HCT116 (cell line): ENCODE data around the gene GFOD1. TPM values are rescaled to one million over a fixed set of nuclear protein-coding genes. Genes with fewer than 3 reads are reported as not detected.

ENCODE experiments used
- ATAC-seq: fragments of 200-7000 bp; cut with Tn5 transposase; 2 replicates; pipeline ENCODE4 v1.9.1; 2020; ENCODE audit warnings: mild to moderate bottlenecking, moderate library complexity
- BruUV-seq: library from RNA; stranded (reverse); fragments of 400-500 nt; replicated peaks from 2 replicates; lab custom pipeline; 2021; lab: Mats Ljungman, UMichigan
- CTCF ChIA-PET: fragments of 300-600 bp; sonication (Branson Sonifier 250); formaldehyde crosslinking; loops from one replicate; lab custom pipeline; 2021; ENCODE audit warnings: antibody characterized with exemption; lab: Charles Lee
- POLR2A ChIA-PET: fragments of 300-600, 350-600 bp; sonication (Branson Sonifier 250); formaldehyde crosslinking; loops from one replicate; lab custom pipeline; 2021; ENCODE audit warnings: antibody characterized with exemption; lab: Charles Lee
- RAD21 ChIA-PET, 2 experiments: fragments of 300-600 bp; sonication (Branson Sonifier 250); formaldehyde crosslinking; loops; one replicate each; lab custom pipeline; 2023; ENCODE audit warnings: low total read pairs in 2 of 2; ENCODE audit not compliant: uncharacterized antibody in 2 of 2, unreplicated experiment in 2 of 2, low non-redundant PET in 1 of 2; lab: Charles Lee
- DNase-seq: peaks from one replicate; pipeline ENCODE4 v3.0.0-alpha.2; 2010; ENCODE audit warnings: low read depth, low spot score
- H2AFZ ChIP-seq: fragments of 200-600 bp; shearing (Covaris generic), sonication (generic); 2 replicates; pipeline ENCODE4 v1.6.1; 2017; ENCODE audit warnings: low read depth, mixed run types, mixed read lengths, antibody characterized with exemption, low read length; ENCODE audit not compliant: poor library complexity, severe bottlenecking
- H3K27ac ChIP-seq: 2 replicates; pipeline ENCODE4 v1.5.1; 2012; ENCODE audit warnings: low read depth, low read length
- H3K27me3 ChIP-seq: fragments of 200-600 bp; sonication (generic); 2 replicates; pipeline ENCODE4 v1.6.1; 2016; ENCODE audit warnings: mixed run types, low read length, mixed read lengths; ENCODE audit not compliant: insufficient read depth
- H3K36me3 ChIP-seq, 2 experiments: fragments of 200-500 bp in 1 of 2; fragments of 200-600 bp in 1 of 2; sonication (Bioruptor generic) in 1 of 2; sonication (generic) in 1 of 2; 2 replicates each; pipeline versions ENCODE4 v1.5.1 to v1.6.1; 2014 to 2016; ENCODE audit warnings: low read length in 2 of 2, inconsistent platforms in 1 of 2, mixed read lengths in 1 of 2, mixed run types in 1 of 2; ENCODE audit not compliant: insufficient read depth in 2 of 2, control insufficient read depth in 1 of 2
- H3K4me1 ChIP-seq, 2 experiments: fragments of 200-600 bp in 1 of 2; sonication (generic) in 1 of 2; 2 replicates each; pipeline versions ENCODE4 v1.5.1 to v1.6.1; 2012 to 2017; ENCODE audit warnings: low read length in 2 of 2, inconsistent platforms in 1 of 2, mild to moderate bottlenecking in 1 of 2, mixed read lengths in 1 of 2, mixed run types in 1 of 2, moderate library complexity in 1 of 2; ENCODE audit not compliant: insufficient read depth in 2 of 2, control insufficient read depth in 1 of 2
- H3K4me2 ChIP-seq: fragments of 200-600 bp; sonication (generic); 2 replicates; pipeline ENCODE4 v1.6.1; 2017; ENCODE audit warnings: mixed run types, low read length, mixed read lengths
- H3K4me3 ChIP-seq, 2 experiments: fragments of 200-600 bp in 1 of 2; sonication (generic) in 1 of 2; replicated peaks in 1 of 2; 2 replicates each; pipeline ENCODE4 v1.5.1; 2011 to 2016; ENCODE audit warnings: low read length in 2 of 2, control low read depth in 1 of 2, low read depth in 1 of 2, mild to moderate bottlenecking in 1 of 2, mixed read lengths in 1 of 2, mixed run types in 1 of 2
- H3K79me2 ChIP-seq: fragments of 200-600 bp; sonication (generic); 2 replicates; pipeline ENCODE4 v1.6.1; 2017; ENCODE audit warnings: mild to moderate bottlenecking, mixed run types, low read length, moderate library complexity, mixed read lengths; ENCODE audit not compliant: insufficient read depth
- H3K9ac ChIP-seq: fragments of 200-600 bp; sonication (generic); 2 replicates; pipeline ENCODE4 v1.6.1; 2016; ENCODE audit warnings: low read length, mixed read lengths
- H3K9me2 ChIP-seq: fragments of 200-600 bp; sonication (generic), shearing (Covaris generic); 2 replicates; pipeline ENCODE4 v1.6.1; 2017; ENCODE audit warnings: mixed run types, mild to moderate bottlenecking, moderate library complexity; ENCODE audit not compliant: insufficient read depth
- H3K9me3 ChIP-seq, 2 experiments: fragments of 200-500 bp in 1 of 2; fragments of 200-600 bp in 1 of 2; sonication (Bioruptor generic) in 1 of 2; sonication (generic) in 1 of 2; 2 replicates each; pipeline ENCODE4 v1.6.1; 2014 to 2017; ENCODE audit warnings: low read length in 2 of 2, mixed read lengths in 2 of 2, inconsistent platforms in 1 of 2, low read depth in 1 of 2, mild to moderate bottlenecking in 1 of 2, mixed run types in 1 of 2, moderate library complexity in 1 of 2; ENCODE audit not compliant: control insufficient read depth in 1 of 2, insufficient read depth in 1 of 2
- H4K20me1 ChIP-seq: fragments of 200-600 bp; sonication (generic), shearing (Covaris generic); 2 replicates; pipeline ENCODE4 v1.6.1; 2017; ENCODE audit warnings: mixed run types, mild to moderate bottlenecking, moderate library complexity; ENCODE audit not compliant: insufficient read depth
- CEBPB ChIP-seq: IDR thresholded peaks from 2 replicates; pipeline ENCODE4 v1.6.1; 2012; ENCODE audit warnings: low read depth
- EZH2phosphoT487 ChIP-seq: fragments of 200-600 bp; IDR thresholded peaks from 2 replicates; pipeline ENCODE4 v1.6.1; 2018; ENCODE audit warnings: antibody characterized with exemption, borderline replicate concordance
- JUND ChIP-seq: IDR thresholded peaks from 2 replicates; pipeline ENCODE4 v1.6.1; 2012
- REST ChIP-seq: IDR thresholded peaks from 2 replicates; pipeline ENCODE4 v1.6.1; 2012; ENCODE audit warnings: low read depth
- YY1 ChIP-seq: IDR thresholded peaks from 2 replicates; pipeline ENCODE4 v1.6.1; 2011; ENCODE audit warnings: low read length, low read depth, moderate library complexity, mild to moderate bottlenecking; ENCODE audit not compliant: insufficient replicate concordance; ENCODE audit errors: extremely low read depth
- ZNF274 ChIP-seq: fragments of 200-500 bp; sonication (Bioruptor generic); IDR thresholded peaks from 2 replicates; pipeline ENCODE4 v1.6.1; 2014; ENCODE audit warnings: mild to moderate bottlenecking, low read depth, low read length, inconsistent platforms
- intact Hi-C: fragments of 100-400 bp; cut with micrococcal nuclease; formaldehyde crosslinking; loops from 2 replicates; pipeline ENCODE4 v1.10.0; 2022
- total RNA-seq: library from RNA; stranded (reverse); gene quantifications from one replicate; pipeline ENCODE4 v1.2.1, GENCODE V29; 2021; ENCODE audit not compliant: unreplicated experiment

Gene GFOD1
- total RNA-seq, 1 experiment from 2014 or later = 3.8 TPM

- ChIA-PET CTCF (no interaction called here), RAD21 (no interaction called here), POLR2A (no interaction called here)
- no peak overlapping the region for H3K4me2 ChIP-seq
- TF ChIP-seq CEBPB (no peak), REST (no peak), EZH2phosphoT487 (no peak), YY1 (no peak), ZNF274 (no peak), JUND (no peak)
- H3K79me2 ChIP-seq = no peaks in the 10 kb centered on the region
- no peak overlapping the region for H3K4me3 ChIP-seq
- H3K4me1 ChIP-seq = no peaks in the 10 kb centered on the region
- DNase-seq (no peak), ATAC-seq (no peak)
- H3K27me3 ChIP-seq = no peaks in the 10 kb centered on the region
- no peak overlapping the region for H2AFZ ChIP-seq
- H3K9me2 ChIP-seq = no peaks in the 10 kb centered on the region
- no peak overlapping the region for H3K9ac ChIP-seq
- H3K27ac ChIP-seq = no peak overlapping the region
- no peaks in the 10 kb centered on the region for H3K9me3 ChIP-seq
- no peaks in the 10 kb centered on the region for H4K20me1 ChIP-seq
- H3K36me3 ChIP-seq = no peaks in the 10 kb centered on the region
- BruUV-seq = no TSS peak
- intact Hi-C loops = no loop called here
Measured at GRCh38 chr6:13348334-13349113, 138.9 kb downstream of the GFOD1 start.
